Mucosa of descending colon (tissue), 3 donors: ENCODE results near the gene DOK5. TPM values are rescaled to one million over a fixed set of nuclear protein-coding genes. Genes with fewer than 3 reads are reported as not detected.

Experiments
- ATAC-seq: fragments of 200-7000 bp; cut with Tn5 transposase; one replicate; pipeline ENCODE4 v1.9.1; 2020; ENCODE audit warnings: mild to moderate bottlenecking, moderate library complexity
- DNase-seq, 3 donors: peaks; one replicate each; pipeline ENCODE4 v3.0.0-alpha.2; 2020
- H3K36me3 ChIP-seq: fragments of 200-600 bp; one replicate; pipeline ENCODE4 v1.8.0; 2021; ENCODE audit warnings: low read depth, mild to moderate bottlenecking
- H3K4me1 ChIP-seq: fragments of 200-600 bp; one replicate; pipeline ENCODE4 v1.8.0; 2021; ENCODE audit warnings: low read depth, mild to moderate bottlenecking
- H3K4me3 ChIP-seq: fragments of 200-600 bp; one replicate; pipeline ENCODE4 v1.8.0; 2021; ENCODE audit warnings: mild to moderate bottlenecking
- H3K9me3 ChIP-seq: fragments of 200-600 bp; one replicate; pipeline ENCODE4 v1.8.0; 2021; ENCODE audit warnings: mild to moderate bottlenecking
- CTCF ChIP-seq: fragments of 200-600 bp; IDR thresholded peaks from one replicate; pipeline ENCODE4 v1.8.0; 2022; ENCODE audit warnings: antibody characterized with exemption, mild to moderate bottlenecking
- intact Hi-C, 2 donors: fragments of 100-400 bp; cut with DNase I in 1 of 2; cut with micrococcal nuclease in 1 of 2; formaldehyde crosslinking; loops; one replicate each; pipeline versions ENCODE4 v1.11.0 to v1.11.1; 2022; cut with DNase I, micrococcal nuclease
- total RNA-seq, 3 donors: library from RNA; stranded (reverse); fragmentation: NEBNext Ultra II Directional in 2 of 3; extraction: Animal tissue kit (Norgen Biotek cat#: 25700) in 2 of 3; gene quantifications; one replicate each; pipeline versions ENCODE4 v1.2.1 to v1.2.4, GENCODE V29; 2021 to 2023
- donor health status: DM: no; HTN: no; CAD: no; lungs with moderate emphysema.
- donor health status: DM: no; HTN: no; CAD: no.
- donor health status: DM: no; HTN: yes; CAD: no.

DOK5 gene
- total RNA-seq, 3 donors from 2014 or later = 0.29 to 2.3 (median 0.67) TPM

- intact Hi-C loops = no loop called here
- no peaks in the 10 kb centered on the region for H3K9me3 ChIP-seq
- ATAC-seq = no peak
- DNase-seq = no peak
- H3K4me1 ChIP-seq = no peaks in the 10 kb centered on the region
- no peak for TF ChIP-seq CTCF
- no peaks in the 10 kb centered on the region for H3K36me3 ChIP-seq
- H3K4me3 ChIP-seq = no peak overlapping the region
Measured at GRCh38 chr20:54539521-54540046, 64.2 kb downstream of the DOK5 start.

GRCh38 chr20:54543369-54543768, 68.0 kb downstream of the DOK5 start:
- Histone ChIP-seq H3K4me3 (no peak overlapping the region), H3K9me3 (no peaks in the 10 kb centered on the region), H3K36me3 (no peaks in the 10 kb centered on the region), H3K4me1 (no peaks in the 10 kb centered on the region)
- ATAC-seq (no peak), DNase-seq (no peak)
- intact Hi-C loops = no loop called here
- no peak for TF ChIP-seq CTCF

- Histone ChIP-seq H3K4me1 (no peaks in the 10 kb centered on the region), H3K9me3 (no peaks in the 10 kb centered on the region), H3K4me3 (no peak overlapping the region), H3K36me3 (no peaks in the 10 kb centered on the region)
- ATAC-seq (no peak), DNase-seq (no peak)
- no peak for TF ChIP-seq CTCF
- intact Hi-C loops = no loop called here
Measured at GRCh38 chr20:54545676-54546358, 70.4 kb downstream of the DOK5 start.

- no peak for TF ChIP-seq CTCF
- DNase-seq (no peak), ATAC-seq (no peak)
- intact Hi-C loops = no loop called here
- no peaks in the 10 kb centered on the region for H3K36me3 ChIP-seq
- no peaks in the 10 kb centered on the region for H3K4me1 ChIP-seq
- H3K4me3 ChIP-seq = no peak overlapping the region
- no peaks in the 10 kb centered on the region for H3K9me3 ChIP-seq
Measured at GRCh38 chr20:54548849-54549248, 73.5 kb downstream of the DOK5 start.

- DNase-seq (no peak), ATAC-seq (no peak)
- intact Hi-C loops = no loop called here
- H3K9me3 ChIP-seq = no peaks in the 10 kb centered on the region
- no peak overlapping the region for H3K4me3 ChIP-seq
- no peaks in the 10 kb centered on the region for H3K4me1 ChIP-seq
- no peaks in the 10 kb centered on the region for H3K36me3 ChIP-seq
- no peak for TF ChIP-seq CTCF
Measured at GRCh38 chr20:54549658-54550326, 74.4 kb downstream of the DOK5 start.
